GM19395 (cell line): Measurements from ENCODE around the gene HMG20A.

Source experiments
- ATAC-seq: cut with Tn5 transposase; IDR thresholded peaks from one replicate; pipeline ENCODE4 v1.9.1; 2021; ENCODE audit warnings: mild to moderate bottlenecking, moderate library complexity; ENCODE audit not compliant: unreplicated experiment

The HMG20A gene

DNA sequence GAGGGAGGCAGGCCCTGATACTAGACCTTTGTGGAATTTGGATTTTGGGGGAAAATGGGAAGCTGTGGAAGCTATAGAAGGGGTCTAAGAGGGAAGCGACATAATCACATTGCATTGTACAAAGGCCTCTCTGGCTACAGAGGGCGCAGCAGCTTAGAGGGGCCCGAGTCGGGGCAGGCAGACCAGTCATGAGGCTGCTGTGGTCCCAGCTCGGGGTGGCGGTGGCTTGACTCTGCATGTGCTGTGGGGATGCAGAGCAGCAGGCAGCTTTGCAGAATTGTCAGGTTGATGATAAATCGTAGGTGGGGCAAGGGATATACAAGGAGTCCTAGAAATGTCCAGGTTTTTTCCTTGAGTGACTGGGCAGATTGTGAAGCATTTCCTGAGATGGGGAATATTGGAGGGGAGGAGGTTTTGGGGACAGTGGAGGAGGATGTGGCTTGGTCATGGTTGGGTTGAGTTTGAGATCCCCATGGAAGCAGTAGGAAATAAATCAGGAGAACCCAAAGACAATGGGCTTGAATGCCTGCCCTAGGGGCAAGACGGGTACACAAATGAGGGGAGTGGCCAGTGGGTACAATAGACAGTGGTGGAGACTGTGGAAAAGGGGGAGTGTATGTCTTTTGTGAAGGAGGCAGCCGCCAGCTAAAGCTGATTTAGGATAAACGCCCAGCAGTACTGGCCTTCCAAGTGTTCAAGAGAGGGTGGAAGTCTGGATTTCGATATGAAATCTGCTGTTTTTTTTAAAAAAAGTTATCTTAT lies 94.1 kb downstream of the HMG20A start:
- no peak for ATAC-seq

DNA sequence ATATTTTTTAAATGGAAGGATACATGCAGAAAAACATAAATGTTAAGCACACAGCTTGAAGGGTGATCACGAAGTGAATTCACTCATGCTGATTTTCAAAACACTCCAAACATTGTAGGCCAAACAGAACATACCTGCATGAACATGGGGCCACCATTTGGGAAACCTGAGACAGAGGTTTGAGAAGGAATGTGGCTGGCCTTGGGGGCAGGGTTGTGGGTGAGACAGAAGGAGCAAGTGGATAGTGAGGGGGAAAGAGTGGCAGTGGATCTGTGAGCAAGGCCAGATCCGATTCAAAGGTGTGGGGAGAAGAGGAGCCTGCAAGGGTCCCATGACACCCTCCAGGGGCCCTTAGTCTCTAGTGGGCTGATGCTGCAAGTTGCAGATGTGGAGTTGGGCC lies 94.9 kb downstream of the HMG20A start:
- ATAC-seq, result no peak

DNA sequence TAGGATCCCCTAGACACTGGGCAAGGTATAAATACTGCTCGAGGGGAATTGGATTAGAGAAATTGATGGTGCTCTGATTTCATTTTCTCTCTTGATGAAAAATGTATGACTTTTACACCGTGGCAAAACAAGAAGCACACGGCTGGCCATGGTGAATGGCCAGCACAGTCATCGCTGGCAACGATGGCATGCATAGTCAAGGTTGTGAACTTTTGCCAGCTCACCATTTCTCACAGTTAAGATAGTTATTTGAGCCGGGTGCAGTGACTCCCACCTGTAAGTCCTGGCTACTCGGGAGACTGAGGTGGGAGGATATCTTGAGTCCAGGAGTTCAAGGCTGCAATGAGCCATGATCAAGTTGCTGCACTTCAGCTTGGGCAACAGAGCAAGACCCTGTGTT lies 95.4 kb downstream of the HMG20A start:
- no peak for ATAC-seq

DNA sequence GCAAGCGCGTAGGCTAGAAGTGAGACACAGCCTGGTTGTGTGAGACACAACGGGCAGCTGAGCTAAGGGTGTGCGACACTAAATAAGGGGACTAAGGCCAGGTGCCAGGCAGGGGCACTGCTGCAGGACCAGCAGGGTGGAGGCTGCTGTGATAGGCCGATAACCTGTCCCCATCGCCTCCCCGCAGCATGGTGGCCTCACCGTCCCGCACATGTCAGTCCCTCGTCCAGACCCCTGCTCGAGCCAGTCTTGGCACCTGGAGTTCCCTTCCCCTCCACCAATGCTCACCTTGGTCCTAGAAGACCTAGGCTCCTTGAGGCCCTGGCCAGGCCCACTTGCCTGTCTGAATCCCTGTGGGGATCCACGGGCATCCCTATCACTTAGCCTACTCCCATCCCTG lies 96.1 kb downstream of the HMG20A start:
- no peak for ATAC-seq

DNA sequence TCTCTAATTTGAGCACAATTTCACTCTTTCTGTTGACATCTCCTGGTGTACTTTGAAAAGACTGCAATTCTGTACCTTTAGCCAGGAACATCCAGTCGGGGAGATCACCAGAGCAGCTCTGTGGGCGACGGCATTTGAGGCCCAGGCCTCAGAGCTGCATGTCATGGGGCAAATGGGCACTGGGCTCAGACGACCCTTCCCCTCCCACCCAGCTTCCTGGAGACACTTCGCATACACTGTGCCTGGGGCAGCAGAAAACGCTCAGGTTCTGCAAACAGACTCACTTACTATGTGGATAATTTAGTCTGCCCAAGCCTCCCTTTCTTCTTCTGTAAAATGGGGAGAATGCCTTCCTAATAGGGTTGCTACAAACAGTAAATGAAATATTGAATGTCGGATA lies 96.9 kb downstream of the HMG20A start:
- ATAC-seq, result no peak

DNA sequence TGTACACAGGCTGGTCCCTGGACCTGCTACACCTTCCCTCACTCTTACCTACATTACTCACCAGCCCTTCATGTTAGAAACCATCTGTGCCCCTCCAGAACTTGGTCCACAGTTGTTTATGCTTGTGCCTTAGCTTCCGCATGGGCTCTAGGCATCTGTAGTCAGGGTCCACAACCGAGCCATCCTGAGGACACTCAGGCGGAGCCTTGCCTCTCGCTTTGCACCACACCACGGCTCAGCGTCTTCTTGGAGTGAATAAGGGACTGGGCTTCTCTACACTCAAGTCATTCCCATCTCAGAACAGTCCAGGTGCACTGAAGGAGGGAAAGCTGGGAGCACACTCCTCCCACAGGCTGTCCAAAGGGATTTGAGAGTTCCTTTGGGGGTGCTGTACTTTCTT lies 97.8 kb downstream of the HMG20A start:
- no peak for ATAC-seq

DNA sequence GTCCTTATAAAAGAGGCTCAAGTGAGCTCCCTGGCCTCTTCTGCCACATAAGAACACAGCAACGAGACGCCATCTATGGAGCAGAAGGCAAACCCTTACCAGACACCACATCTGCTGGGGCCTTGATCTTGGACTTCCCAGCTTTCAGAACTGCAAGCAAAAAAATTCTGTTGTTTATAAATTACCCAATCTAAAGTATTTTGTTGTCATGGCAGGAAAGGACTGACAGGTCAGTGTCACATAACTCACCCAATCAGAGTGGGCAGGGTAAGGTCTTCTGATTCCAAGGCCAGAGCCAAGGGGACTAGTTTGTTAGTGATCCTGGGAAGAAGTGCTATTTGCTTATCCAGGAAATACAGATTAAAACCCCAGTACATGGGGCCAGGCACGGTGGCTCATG lies 98.9 kb downstream of the HMG20A start:
- no peak for ATAC-seq

DNA sequence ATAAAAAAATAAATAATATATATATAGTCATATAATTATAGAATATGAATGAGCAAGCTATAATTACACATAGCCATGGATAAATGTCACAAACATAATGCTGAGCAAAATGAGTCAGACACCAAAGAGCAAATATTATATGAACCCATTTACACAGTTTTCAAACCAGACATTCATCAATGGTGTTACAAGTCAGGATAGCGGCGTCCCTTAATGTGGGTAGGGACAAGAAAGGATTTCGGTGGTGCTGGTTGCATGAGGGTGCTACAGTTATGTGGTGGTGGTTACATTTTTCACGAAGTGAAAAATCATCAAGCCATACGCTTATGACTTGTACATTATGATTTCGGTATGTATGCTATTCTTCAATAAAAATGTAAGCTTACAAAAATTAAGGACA lies 100.5 kb downstream of the HMG20A start:
- ATAC-seq, result no peak

DNA sequence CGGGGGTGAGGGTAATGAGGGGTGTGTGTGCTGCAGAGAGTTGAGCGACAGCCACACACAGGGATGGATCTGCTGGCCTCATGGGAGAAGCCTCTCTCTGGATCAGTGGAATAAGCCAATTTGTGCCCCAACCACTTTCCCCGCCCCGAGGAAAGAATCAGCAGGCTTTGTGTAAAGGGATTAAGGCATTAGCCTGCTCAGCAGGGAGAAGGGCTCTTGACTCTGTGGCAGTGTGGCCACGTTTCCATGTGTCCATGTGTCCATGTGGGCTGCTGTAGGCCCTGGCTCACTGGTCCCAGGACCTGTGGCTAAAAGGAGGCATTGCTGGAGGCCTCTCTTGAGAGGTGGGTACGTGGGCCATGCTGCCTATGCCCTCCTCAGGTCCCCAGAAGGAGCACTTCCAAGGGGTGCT lies 104.7 kb downstream of the HMG20A start:
- ATAC-seq, result no peak

DNA sequence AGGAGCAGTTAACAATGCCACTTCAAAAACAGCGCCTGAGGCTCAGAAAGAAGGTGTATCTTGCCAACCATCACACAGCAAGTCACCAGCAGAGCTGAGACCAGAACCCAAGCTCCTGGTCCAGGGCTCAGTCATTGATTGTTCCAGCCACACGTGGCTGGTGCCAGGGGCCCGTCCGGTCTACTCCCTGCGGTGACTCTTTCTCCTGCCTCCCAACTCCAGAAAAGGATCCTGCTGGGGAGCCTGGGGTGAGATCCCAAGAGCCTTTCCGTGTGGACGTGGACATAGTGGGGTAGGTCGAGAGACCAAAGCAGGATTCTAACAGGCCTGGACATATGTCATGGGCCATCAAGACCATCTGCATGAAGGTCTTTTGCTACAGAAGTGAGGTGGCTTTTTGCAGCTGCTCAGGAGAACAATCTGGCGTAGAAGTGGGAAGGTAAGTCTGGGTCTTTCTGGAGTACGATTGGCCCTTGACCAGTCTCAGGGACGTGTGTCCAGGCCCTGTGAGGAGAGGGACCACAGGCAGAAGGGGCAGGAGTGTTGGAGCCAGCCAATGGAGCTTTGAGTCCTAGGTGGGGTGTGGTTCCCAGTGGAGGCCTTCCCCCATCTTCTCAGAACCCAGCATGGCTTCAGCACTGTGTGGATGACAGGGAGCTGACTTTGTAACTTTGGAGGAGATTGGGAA lies 105.4 kb downstream of the HMG20A start:
- no peak for ATAC-seq

DNA sequence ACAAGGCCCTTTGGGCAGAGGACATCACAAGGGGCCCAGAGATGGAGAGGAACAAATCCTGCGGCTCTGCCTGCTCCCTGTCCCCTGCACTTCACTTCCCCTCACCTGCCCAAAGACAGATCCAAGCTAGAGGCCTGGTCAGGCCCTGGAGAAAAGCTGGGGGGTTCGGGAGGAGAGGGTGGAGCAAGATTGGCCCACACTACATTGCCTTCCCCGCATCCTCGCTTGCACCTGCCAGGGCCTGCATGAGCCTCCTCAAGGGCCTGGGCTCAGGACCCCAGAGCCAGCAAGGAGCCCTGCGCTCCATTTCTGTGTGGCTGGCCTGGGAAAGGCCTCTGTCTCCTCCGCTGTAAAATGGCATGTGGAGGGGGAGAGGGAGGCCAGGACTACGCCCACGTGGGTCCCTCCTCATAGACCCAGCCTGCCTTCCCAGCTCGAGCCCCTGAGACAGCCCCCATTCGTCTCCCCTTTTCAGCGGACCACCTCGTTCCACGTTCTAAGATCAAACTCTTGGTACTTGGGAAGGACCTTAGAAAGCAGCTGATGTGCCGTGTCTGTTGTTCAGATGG lies 106.0 kb downstream of the HMG20A start:
- ATAC-seq, result no peak

DNA sequence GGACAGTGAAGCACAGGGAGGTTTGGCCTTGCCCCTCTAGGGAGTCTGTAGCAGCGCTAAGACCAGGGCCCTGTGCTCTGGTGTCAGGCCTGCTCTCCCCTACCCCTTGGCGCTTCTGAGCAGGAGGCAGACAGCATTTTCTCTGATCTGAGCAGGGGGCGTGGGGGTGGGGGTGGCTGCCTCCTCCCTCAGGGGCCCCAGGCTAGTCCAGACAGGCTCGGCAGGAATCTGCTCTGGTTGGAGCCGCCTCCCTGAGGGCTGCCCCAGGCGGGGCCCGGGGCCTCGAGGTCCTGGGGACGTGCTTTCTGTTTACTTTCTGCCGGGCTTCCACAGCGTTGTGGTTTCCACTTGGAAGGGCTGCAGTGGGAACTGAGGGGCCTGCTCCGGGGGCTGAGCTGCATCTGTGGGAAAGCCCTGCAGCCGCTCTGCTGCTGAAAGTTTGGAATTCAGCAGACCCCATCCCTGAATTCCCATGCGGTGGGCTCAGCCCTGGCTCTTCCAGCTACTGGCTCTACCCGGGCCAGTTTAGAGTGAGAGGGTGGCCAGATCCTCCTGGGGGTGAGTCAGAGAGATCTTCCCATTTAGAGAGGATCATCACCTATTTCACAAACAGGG lies 106.6 kb downstream of the HMG20A start:
- ATAC-seq, result no peak

DNA sequence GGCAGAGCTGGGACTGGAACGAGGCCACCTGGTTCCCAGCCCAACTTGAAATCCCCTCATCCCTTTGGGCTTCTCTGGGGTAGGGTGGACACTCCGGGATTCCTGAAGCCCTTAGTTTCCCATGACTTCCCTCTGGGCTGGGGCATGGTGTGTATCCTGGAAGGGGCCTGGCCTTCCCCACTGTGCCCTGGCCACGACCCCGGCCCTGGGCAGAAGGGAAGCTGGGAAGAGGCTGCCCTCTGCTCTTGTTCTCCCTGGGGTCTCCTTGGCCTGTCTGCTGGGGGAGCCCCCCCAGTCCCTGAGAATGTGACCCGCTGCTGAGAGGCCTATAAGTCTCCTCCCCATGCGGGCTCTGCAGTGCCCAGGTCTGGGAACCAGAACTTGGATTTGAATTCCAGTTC lies 107.1 kb downstream of the HMG20A start:
- no peak for ATAC-seq

DNA sequence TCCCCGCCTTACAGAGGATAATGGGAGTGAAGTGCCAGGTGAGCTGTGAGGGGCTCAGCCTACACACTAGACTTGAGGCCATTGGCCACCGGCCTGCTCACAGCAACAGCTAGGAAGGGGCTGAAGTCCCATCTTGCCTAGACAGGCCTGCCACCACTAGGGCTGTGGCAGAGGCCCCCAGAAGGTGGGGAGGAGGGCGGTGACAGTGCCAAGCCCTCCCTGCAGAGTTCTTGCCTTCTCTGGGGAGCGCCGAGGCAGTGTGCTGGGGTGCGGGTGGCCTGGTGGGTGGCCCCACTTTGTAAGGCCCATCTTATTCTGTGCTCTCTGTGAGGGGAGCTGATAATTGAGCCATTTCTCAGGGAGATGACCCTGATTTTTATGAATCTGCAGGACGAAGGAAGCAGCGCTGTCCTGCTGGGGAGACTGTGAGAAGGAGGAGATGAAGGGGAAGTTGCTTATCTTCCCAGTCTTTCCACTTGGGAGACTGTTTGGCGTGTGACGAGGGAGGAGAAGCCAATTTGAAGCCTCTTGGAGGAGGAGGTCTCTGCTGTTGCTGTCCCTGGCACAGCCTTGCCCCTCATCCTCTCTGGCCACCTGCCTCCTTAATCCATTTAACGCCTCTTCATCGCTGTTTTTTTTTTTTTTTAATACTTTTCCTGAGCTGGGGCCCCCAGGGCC lies 107.7 kb downstream of the HMG20A start:
- no peak for ATAC-seq

DNA sequence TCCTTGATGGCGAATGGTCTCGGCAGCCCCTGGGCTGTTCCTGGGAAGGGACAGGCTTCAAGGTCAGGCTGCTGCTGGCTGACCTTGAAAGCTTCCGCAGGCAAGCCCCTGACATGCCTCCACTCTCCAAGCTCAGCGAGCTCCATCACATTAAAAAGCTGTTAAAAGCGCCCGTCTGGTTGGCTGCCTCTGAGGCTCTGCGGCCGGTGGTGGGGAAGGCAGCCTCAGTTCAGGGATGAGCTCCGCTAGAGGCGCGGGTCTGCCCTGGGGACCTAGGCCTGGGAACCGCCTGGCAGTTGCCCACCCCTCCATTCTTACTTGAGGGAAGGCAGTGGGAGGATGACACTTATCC lies 108.3 kb downstream of the HMG20A start:
- no peak for ATAC-seq

DNA sequence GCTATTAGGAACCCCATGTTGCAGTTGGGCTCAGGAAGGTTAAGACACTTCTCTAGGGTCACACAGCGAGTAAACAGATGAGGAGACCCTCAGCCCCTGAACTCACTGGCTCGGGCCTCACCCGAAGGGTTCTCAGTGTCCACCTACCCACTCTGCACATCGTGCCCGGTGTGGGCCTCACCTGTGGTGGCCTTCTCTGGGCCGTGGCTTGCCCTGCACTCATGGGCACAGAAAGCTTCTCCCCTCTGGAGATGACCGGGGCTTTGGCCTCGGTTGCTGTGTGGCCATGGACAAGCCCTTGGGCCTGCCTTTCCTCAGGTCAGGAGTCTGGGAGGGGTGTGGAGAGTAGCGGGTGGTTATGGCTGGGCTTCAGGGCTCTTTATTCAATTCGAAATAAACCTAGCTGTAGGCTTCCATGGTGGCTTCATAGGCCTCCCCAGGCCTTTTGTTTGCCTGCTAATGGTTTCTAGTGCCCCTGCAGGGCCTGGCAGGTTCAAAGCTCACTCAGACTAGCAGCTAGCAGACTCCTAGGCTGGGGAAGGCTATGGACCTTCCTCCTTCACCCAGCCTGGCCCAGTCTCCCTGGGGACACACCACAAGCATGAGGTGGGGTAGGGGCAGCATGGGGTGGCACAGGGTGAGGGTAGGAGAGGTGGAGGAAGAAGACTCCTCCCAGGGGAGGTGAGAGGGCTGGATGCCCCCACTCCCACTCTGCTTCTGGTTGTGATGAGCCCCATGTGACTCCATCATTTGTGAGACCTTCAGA lies 108.9 kb downstream of the HMG20A start:
- no peak for ATAC-seq

DNA sequence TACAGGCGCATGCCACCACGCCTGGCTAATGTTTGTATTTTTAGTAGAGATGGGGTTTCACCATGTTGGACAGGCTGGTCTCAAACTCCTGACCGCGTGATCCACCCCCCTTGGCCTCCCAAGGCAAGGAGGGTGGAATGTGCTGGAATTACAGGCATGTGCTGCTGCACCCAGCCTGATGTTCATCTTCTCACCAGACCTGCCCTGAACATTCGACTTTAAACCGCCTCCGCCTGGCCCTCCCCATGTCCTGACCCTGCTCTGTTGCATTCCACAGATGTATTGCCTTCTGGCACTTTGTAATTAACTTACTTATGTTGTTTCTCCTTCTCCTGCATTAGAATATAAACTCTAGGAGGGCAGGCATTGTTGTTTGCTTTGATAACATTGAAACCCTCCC lies 109.9 kb downstream of the HMG20A start:
- ATAC-seq, result no peak

DNA sequence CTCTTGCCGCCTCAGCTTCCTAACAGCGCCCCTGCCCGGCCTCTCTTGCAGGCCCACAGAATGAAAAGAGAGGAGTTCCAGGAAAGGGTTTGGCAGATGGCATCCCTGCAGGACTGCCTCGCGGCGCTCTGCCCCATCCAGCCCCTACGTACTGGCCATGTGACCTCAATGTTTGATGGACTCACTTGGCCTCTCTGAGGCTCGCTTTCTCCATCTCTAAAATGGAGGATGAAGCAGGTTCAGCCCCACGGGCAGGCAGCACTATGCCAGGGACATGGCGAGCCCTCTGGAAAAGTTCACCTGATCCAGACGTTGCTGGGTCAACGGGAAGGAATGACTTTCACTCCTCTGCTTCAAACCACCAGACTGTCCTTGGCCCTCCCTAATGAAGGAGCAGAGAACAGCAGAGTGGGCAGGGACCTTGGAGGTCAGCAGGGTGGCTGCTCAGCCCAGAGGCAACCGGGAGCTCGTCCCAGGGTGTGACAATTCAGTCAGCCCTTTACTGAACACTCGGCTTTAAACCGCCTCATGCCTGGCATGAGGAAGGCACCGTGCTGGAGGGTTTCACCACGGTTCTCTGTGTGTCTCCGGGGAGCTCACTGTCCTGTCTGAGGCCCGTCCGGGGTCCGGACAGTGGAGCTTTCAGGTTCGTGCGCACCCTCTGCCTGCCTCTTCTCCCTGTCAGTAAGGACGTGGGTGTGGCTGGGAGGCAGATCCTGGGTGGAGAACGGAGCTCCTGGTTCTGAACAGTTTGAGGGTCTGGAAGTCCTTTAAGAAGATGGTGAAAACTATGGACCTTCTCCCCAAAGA lies 110.7 kb downstream of the HMG20A start:
- ATAC-seq, result no peak

DNA sequence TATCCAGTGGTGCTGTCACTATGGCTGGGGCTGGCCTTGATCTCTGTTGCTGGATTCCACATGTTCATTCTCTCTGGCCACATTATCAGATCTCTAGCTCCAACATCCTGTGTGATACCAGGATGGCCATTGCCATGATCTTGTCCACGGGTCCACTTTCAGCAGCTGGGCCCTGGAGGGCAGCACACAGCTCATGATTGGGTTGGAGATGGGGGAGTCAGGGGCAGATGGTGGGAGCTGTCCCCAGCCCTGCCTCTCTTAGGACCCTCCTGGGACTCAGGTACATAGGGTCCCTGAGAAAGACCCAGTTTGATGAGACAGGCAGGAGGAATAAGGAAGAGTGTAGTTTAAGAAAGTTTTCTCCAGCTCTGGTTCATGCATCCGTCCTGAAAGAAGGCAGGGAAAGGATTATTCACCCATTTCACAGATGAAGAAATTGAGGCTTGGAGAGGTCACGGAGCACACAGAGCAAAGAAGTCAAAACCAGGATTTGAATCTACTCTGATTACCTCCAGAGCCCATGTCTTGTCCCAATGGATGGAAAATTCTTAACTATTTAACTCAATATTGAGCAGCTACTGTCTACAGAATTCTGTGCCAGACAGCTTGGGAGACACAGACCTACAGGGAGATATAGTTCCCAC lies 111.5 kb downstream of the HMG20A start:
- ATAC-seq, result no peak
